Activated CD4-positive, alpha-beta T cell treated with anti-CD3 and anti-CD28 coated beads for 4 hours (primary cell): ENCODE results near the gene TP53.
A peak's percentile ranks its signal among the peaks of the same experiment; 100 is the strongest.

Source experiments
- DNase-seq, 2 donors: peaks; one replicate each; pipeline ENCODE4 v3.0.0-alpha.2; 2020

The TP53 gene

GRCh38 chr17:7687072-7687907 is at the start of gene TP53:
Gene TP53 (minus strand): TSS chr17:7687490. CDS start chr17:7676594, 10,896 bp downstream.
- DNase-seq: peak; percentile 84 to 87

- no peak for DNase-seq
Observed at GRCh38 chr17:7732981-7733539, 45.8 kb upstream of the TP53 start.

- no peak for DNase-seq
Observed at GRCh38 chr17:7729816-7730215, 42.5 kb upstream of the TP53 start.

- no peak for DNase-seq
Observed at GRCh38 chr17:7727886-7728285, 40.6 kb upstream of the TP53 start.

GRCh38 chr17:7721612-7722011 is 34.3 kb upstream of the TP53 start:
- DNase-seq: no peak

- DNase-seq: no peak
Observed at GRCh38 chr17:7720125-7720524, 32.8 kb upstream of the TP53 start.

GRCh38 chr17:7719661-7720060 is 32.4 kb upstream of the TP53 start:
- DNase-seq: no peak

GRCh38 chr17:7717756-7718350 is 30.6 kb upstream of the TP53 start:
- DNase-seq: peak in 1 of 2 donors; percentile 16

GRCh38 chr17:7716901-7717755 is 29.8 kb upstream of the TP53 start, which contains the start of gene DNAH2:
Gene DNAH2 (plus strand): TSS chr17:7717744. CDS start chr17:7719735, 1,991 bp downstream.
- peak in 1 of 2 donors; percentile 17 for DNase-seq

- no peak for DNase-seq
Observed at GRCh38 chr17:7715936-7716886, 28.9 kb upstream of the TP53 start.

GRCh38 chr17:7714721-7715594 is 27.7 kb upstream of the TP53 start:
- no peak for DNase-seq

- DNase-seq: no peak
Observed at GRCh38 chr17:7713782-7714181, 26.5 kb upstream of the TP53 start.

- no peak for DNase-seq
Observed at GRCh38 chr17:7712111-7712771, 25.0 kb upstream of the TP53 start.

GRCh38 chr17:7711051-7711755 is 23.9 kb upstream of the TP53 start:
- no peak for DNase-seq

GRCh38 chr17:7710301-7710700 is 23.0 kb upstream of the TP53 start:
- no peak for DNase-seq

GRCh38 chr17:7709031-7709430 is 21.7 kb upstream of the TP53 start:
- no peak for DNase-seq

GRCh38 chr17:7707858-7708750 is 20.8 kb upstream of the TP53 start:
- no peak for DNase-seq

- no peak for DNase-seq
Observed at GRCh38 chr17:7707446-7707845, 20.2 kb upstream of the TP53 start.
